Kidney epithelial cell (primary cell): Measurements from ENCODE around the gene HOXA6. TPM values are rescaled to one million over a fixed set of nuclear protein-coding genes. Genes with fewer than 3 reads are reported as not detected.

Source experiments
- DNase-seq: peaks from one replicate; pipeline ENCODE4 v3.0.0-alpha.2; 2010; ENCODE audit warnings: low read depth
- H3K27me3 ChIP-seq: 2 replicates; pipeline ENCODE4 v1.6.0; 2011; ENCODE audit warnings: low read length; ENCODE audit not compliant: control insufficient read depth, insufficient read depth
- H3K36me3 ChIP-seq: 2 replicates; pipeline ENCODE4 v1.5.1; 2011; ENCODE audit warnings: low read length; ENCODE audit not compliant: control insufficient read depth, insufficient read depth
- H3K4me3 ChIP-seq: 2 replicates; pipeline ENCODE4 v1.5.1; 2011; ENCODE audit warnings: low read depth, mild to moderate bottlenecking, control low read depth, low read length
- total RNA-seq: library from RNA; depleted of rRNA; stranded (reverse); fragments of >200 nt; gene quantifications from 2 replicates; pipeline ENCODE4 v1.2.3, GENCODE V29; 2015
- TF ChIP-seq, protein P1 (sequence below): IDR thresholded peaks from 2 replicates; pipeline ENCODE4 v1.5.1; 2011; ENCODE audit warnings: mild to moderate bottlenecking, moderate library complexity, low read length, control low read depth, inconsistent platforms; ENCODE audit not compliant: insufficient read depth, poor library complexity, severe bottlenecking

HOXA6 gene
- total RNA-seq, 1 donor from 2014 or later: 4.8 TPM

DNA sequence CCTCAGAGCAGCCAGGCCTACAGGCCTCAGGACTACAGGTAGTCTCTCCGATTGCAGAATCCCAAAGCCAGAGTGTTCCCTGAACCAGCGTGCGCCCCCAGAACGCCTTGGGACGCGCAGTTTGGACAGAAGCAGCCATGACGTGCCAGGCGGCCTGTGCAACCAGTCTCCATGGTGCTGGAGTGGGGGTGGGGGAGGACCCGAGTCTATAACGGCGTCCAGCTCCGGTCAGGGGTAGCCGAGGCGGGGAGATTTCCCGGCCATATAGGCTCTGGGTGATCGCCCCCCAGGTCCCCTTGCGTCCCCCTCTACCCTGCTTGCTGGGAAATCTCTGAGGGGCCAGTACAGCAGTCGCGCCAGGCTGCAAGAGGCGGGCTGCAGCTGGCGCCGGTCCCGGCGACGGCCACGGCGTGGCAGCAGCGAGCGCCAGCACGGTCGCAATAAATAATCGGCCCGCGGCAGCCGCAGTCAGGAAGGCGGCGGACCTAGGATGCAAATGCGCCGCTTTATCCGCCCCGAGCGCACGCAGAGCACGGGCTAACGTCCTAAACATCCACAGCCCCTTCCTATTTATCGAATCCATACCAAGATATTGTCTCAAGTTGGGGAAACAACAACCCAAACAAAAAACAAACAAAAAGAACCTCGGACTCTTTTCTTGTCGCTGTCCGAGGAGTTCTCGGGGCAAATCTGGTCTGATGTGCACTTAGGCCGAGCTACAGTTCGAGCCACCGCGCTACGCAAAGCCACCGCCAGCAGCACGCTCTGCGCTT lies 3.2 kb upstream of the HOXA6 start:
- Histone ChIP-seq H3K36me3 (no peaks in the 10 kb centered on the region), H3K4me3 (peak overlapping the region; percentile 71), H3K27me3 (no peaks in the 10 kb centered on the region)
- DNase-seq: no peak
- TF ChIP-seq, protein P1, sequence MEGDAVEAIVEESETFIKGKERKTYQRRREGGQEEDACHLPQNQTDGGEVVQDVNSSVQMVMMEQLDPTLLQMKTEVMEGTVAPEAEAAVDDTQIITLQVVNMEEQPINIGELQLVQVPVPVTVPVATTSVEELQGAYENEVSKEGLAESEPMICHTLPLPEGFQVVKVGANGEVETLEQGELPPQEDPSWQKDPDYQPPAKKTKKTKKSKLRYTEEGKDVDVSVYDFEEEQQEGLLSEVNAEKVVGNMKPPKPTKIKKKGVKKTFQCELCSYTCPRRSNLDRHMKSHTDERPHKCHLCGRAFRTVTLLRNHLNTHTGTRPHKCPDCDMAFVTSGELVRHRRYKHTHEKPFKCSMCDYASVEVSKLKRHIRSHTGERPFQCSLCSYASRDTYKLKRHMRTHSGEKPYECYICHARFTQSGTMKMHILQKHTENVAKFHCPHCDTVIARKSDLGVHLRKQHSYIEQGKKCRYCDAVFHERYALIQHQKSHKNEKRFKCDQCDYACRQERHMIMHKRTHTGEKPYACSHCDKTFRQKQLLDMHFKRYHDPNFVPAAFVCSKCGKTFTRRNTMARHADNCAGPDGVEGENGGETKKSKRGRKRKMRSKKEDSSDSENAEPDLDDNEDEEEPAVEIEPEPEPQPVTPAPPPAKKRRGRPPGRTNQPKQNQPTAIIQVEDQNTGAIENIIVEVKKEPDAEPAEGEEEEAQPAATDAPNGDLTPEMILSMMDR: peak; percentile 54

DNA sequence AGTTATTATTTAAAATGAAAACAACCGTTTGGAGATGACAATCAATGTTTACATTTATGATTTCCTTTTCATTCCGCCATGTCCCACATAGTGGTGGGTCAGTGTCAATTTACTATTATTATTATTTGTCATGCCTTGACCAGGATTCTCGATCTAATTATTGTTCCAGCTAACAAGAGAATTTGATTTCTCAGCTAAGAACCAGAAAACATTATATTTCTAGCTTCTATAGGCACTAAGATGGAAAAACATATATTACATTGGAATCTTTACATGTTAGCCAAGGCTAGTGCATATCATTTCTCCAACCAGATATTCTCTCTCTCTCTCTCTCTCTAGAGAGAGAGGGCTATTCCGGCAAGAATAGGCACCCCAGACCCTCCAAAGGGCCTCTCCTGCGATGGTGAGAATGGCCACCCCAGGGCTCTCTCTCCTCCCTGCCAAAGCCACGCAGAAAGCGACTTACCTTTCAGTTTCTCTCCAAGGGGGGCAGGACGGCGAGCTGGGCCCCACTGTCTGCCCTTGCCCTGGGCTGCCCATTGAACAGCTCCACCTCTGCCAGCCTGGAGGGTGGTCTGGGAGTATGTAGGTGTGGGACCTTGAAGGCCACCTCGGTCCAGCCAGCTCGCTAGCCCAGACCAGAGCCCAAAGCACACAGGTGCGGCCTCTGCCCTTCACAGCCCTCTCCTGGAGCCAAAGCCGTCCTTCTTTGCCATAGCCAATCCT lies 2.4 kb upstream of the HOXA6 start:
- H3K4me3 ChIP-seq: peak overlapping the region; percentile 71
- no peaks in the 10 kb centered on the region for H3K36me3 ChIP-seq
- no peak for DNase-seq
- no peaks in the 10 kb centered on the region for H3K27me3 ChIP-seq
- TF ChIP-seq, protein P1: no peak

DNA sequence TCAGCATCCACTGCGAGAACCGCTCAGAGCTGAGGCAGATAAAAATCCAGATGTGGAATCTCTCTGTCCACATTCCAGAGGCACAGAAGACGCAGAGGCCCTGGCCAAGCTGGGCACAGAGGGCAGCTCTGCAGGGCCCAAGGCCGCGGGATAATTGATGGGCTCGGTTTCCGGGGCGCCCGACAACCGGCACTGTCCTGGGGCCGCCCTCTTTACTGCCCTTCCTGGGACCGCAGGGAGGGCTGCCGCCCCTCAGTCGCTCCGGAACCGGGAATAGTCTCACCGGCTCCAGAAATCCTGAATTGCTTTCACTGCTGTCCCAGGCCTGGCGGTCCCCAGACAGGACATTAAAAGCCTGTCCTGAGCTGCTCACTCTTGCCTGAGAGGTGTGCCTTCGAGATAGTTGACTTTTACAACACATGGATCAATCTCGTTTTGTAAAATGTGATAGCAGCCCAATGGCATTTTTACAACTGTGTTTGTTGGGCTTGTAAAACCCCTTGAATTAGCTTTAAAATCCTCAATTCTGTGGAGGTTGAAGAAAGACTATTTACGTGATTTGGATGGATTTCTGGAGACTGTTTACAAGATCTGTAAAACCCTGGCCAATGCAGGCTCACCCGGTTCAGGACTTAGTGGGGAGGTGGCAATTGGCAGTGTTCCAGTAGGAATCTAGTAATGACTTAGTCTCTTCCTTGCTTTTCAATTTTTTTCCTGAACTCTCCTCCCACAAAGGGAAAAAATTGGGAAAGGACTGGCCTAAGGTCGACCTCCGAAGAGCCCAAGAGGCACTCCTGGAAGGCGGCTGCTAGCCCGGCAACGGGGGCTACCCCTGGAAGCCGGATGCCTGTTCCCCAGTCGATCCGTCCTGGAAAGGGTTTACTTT lies 1.4 kb upstream of the HOXA6 start:
- Histone ChIP-seq H3K27me3 (no peaks in the 10 kb centered on the region), H3K36me3 (peaks cover 1% of the 10 kb centered on the region), H3K4me3 (peak overlapping the region; percentile 71)
- TF ChIP-seq, protein P1: no peak
- DNase-seq: no peak

DNA sequence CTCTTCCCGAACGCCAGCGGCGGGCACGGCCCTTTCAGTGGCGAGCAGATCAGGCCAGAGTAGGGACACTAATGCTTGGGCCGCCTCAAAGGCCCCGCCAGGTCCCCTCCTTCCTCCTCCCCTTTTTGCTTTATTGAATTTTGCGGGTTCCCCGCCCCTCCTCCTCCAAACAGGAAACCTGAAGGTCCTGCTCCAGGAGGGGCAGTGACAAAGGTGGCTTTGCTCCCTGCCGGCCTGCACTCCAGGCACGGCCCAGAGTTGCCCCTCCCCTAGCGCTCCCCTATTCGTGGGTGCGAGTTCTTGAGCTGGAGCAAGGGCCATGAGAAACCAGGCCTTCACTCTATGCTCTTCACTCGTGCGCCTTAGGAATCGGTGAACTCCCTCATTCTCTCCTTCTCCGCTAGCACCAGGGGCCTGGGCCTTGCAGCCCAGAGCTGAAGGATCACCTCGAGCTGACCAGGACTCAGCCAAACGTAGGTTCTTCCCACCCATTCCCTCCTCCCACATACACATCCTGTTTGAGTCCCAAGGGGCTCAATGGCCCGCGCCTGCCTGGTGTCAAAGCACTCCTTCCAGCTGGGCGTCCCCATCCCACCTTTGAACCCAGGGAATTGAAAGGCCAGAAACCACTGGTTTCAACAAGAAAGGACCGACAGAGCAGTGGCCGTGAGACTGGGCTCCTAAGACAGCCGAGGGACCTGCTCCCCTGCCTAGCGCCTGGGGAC lies 619 bp upstream of the HOXA6 start:
- peak overlapping the region; percentile 71 for H3K4me3 ChIP-seq
- TF ChIP-seq, protein P1: no peak
- H3K36me3 ChIP-seq: peaks cover 1% of the 10 kb centered on the region
- no peaks in the 10 kb centered on the region for H3K27me3 ChIP-seq
- DNase-seq: no peak

DNA sequence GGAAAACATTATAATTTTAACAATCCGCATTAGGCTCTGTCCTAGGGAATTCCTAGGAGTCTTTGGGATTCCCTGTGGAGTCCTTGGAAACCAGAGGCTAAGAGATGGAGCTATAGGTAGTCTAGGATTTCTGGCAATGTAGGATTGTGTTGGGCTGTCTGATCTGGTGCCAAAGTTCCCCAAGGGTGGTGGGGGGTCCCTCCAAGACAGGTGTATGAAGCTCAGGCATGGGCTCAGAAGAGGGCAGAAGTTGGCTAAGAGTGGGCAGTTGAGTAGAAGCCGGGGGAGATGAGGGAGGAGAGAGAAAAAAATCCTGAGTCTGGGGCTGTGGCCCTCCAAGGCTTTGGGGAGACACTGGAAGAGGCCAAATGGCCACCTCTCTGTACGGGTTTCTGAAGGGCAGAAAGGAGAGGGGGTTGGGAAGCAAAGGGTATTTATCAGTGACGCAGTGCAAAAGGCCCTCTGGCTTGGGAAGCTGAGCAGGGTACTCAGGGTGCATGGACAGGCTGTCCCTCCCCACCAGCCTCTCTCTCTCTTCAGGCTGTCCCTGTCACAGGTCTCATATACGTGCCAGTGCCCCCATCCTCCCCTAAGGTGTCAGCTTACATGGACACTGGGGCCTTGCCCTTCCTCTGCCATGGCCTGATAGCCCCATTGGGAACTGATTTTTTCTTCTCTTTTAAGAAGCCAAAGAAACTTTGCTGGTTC lies 929 bp downstream of the HOXA6 start:
- Histone ChIP-seq H3K27me3 (peaks cover 2% of the 10 kb centered on the region), H3K36me3 (peaks cover 3% of the 10 kb centered on the region), H3K4me3 (peak overlapping the region; percentile 71)
- no peak for DNase-seq
- TF ChIP-seq, protein P1: no peak
